K562 (cell line): Measurements from ENCODE around the gene HPSE2. TPM values are rescaled to one million over a fixed set of nuclear protein-coding genes. Genes with fewer than 3 reads are reported as not detected.

ENCODE experiments used
- BCL6 ChIP-seq: fragments of 250-450 bp; sonication (Bioruptor Pico); IDR thresholded peaks from 2 replicates; pipeline ENCODE4 v1.4.0; 2020
- CBX2 ChIP-seq: fragments of 200-600 bp; sonication (generic); IDR thresholded peaks from one replicate; pipeline ENCODE4 v1.6.1; 2012; ENCODE audit warnings: mild to moderate bottlenecking, low read length, inconsistent platforms; ENCODE audit not compliant: insufficient read depth, poor library complexity, severe bottlenecking
- DPF2 ChIP-seq: fragments of 450-650 bp; IDR thresholded peaks from 2 replicates; pipeline ENCODE4 v1.6.1; 2016
- EP300 ChIP-seq: IDR thresholded peaks from 2 replicates; pipeline ENCODE4 v1.6.1; 2012; ENCODE audit warnings: low read length, improper control_type of control experiment
- ESRRB ChIP-seq: fragments of 250-450 bp; sonication (Bioruptor Pico); IDR thresholded peaks from 2 replicates; pipeline ENCODE4 v1.5.0; 2020; ENCODE audit warnings: mild to moderate bottlenecking, moderate library complexity, borderline replicate concordance
- FOXA3 ChIP-seq, 2 experiments: fragments of 450-650 bp in 1 of 2; sonication (generic) in 1 of 2; formaldehyde crosslinking; IDR thresholded peaks in 1 of 2; conservative IDR thresholded peaks in 1 of 2; 2 replicates each; pipeline versions ENCODE4 v1.4.0 to v1.8.0; 2020 to 2022; ENCODE audit warnings: mild to moderate bottlenecking in 2 of 2, missing genetic modification reagents in 1 of 2
- NR1H2 ChIP-seq: sonication (generic); formaldehyde crosslinking; IDR thresholded peaks from 2 replicates; pipeline ENCODE4 v1.4.0; 2020; ENCODE audit warnings: mild to moderate bottlenecking, missing genetic modification reagents
- TAF1 ChIP-seq: IDR thresholded peaks from 2 replicates; pipeline ENCODE4 v1.6.1; 2011; ENCODE audit warnings: mild to moderate bottlenecking, low read length, moderate library complexity; ENCODE audit not compliant: insufficient read depth, control insufficient read depth, severe bottlenecking; ENCODE audit errors: extremely low read depth
- TEAD1 ChIP-seq, 2 experiments: fragments of 450-650 bp in 1 of 2; sonication (generic) in 1 of 2; formaldehyde crosslinking; IDR thresholded peaks; 2 replicates each; pipeline versions ENCODE4 v1.4.0 to v1.8.0; 2020 to 2022; ENCODE audit warnings: mild to moderate bottlenecking in 2 of 2, missing genetic modification reagents in 1 of 2
- ZBTB40 ChIP-seq, 2 experiments: fragments of 450-650 bp in 1 of 2; sonication (generic) in 1 of 2; formaldehyde crosslinking in 1 of 2; IDR thresholded peaks; 2 replicates each; pipeline versions ENCODE4 v1.7.1 to v1.9.0; 2016 to 2022; ENCODE audit warnings: inconsistent platforms in 1 of 2, mild to moderate bottlenecking in 1 of 2, missing genetic modification reagents in 1 of 2
- ZC3H11A ChIP-seq: IDR thresholded peaks from 2 replicates; pipeline ENCODE4 v1.6.1; 2012; ENCODE audit warnings: low read depth, low read length, improper control_type of control experiment
- ZFP1 ChIP-seq: fragments of 450-650 bp; formaldehyde crosslinking; IDR thresholded peaks from 2 replicates; pipeline ENCODE4 v1.4.0; 2020; ENCODE audit warnings: mild to moderate bottlenecking, mixed read lengths
- ZNF124 ChIP-seq: sonication (generic); formaldehyde crosslinking; IDR thresholded peaks from 2 replicates; pipeline ENCODE4 v1.8.1; 2022; ENCODE audit warnings: missing genetic modification reagents
- ZNF143 ChIP-seq: sonication (generic); formaldehyde crosslinking; IDR thresholded peaks from 2 replicates; pipeline ENCODE4 v1.9.0; 2022; ENCODE audit warnings: mild to moderate bottlenecking, missing genetic modification reagents
- polyA plus RNA-seq, 8 experiments: library from polyadenylated mRNA; depleted of rRNA in 4 of 8; stranded (reverse) in 5 of 8; unstranded in 3 of 8; fragments of >200 nt; fragmentation: Nextera tagmentation in 2 of 8; fragmentation: Illumina TruSeq in 1 of 8; extraction: Ambion mirVana in 2 of 8; extraction: Trizol in 1 of 8; gene quantifications; 2 replicates each; pipeline versions ENCODE4 v1.2.1 to v1.2.3, GENCODE V29; 2011 to 2014; ENCODE audit warnings: inconsistent platforms in 1 of 8, missing spikeins in 1 of 8
- total RNA-seq, 7 experiments: library from RNA; depleted of rRNA in 6 of 7; stranded (reverse); fragments of >200 nt in 6 of 7; fragmentation: Illumina TruSeq in 2 of 7; extraction: Trizol in 2 of 7; gene quantifications; 2 replicates each; pipeline versions ENCODE4 v1.2.1 to v1.2.3, GENCODE V29; 2011 to 2021; ENCODE audit warnings: low replicate concordance in 1 of 7
- TF ChIP-seq, protein P1 (sequence below): fragments of 450-650 bp; IDR thresholded peaks from 2 replicates; pipeline ENCODE4 v1.6.1; 2018; ENCODE audit warnings: mild to moderate bottlenecking, low read depth; ENCODE audit not compliant: partially characterized antibody
- TF ChIP-seq, protein P2 (sequence below): fragments of 250-450 bp; sonication (Bioruptor Pico); IDR thresholded peaks from 2 replicates; pipeline ENCODE4 v1.8.0; 2022; ENCODE audit warnings: moderate library complexity, mild to moderate bottlenecking, inconsistent platforms

HPSE2 gene
- total and polyA plus RNA-seq, 9 of the 15 experiments (the other 6 are each of a cell fraction or from before 2014, with no cell fraction given): 0.03 to 0.10 (median 0.04) TPM; not detected in 2

- TF ChIP-seq ZBTB40 (IDR thresholded peaks at IDR 0.05) (no peak), ZBTB40 (CRISPR knock-in tag; IDR thresholded peaks at IDR 0.05) (no peak), NR1H2 (CRISPR knock-in tag) (no peak), TAF1 (peak; percentile 10), BCL6 (no peak), ZFP1 (CRISPR knock-in tag) (no peak), DPF2 (peak; percentile 97), ZNF124 (CRISPR knock-in tag) (no peak), ZNF143 (CRISPR knock-in tag) (no peak), FOXA3 (CRISPR knock-in tag; conservative IDR thresholded peaks at IDR 0.05 in 1 of 2, IDR thresholded peaks at IDR 0.05 in 1 of 2) (peak; percentile 89 to 93; a peak in 3 of 4 replicates), TEAD1 (CRISPR knock-in tag; IDR thresholded peaks at IDR 0.05) (peak; percentile 92 to 98), EP300 (peak; percentile 89), ESRRB (CRISPR knock-in tag) (no peak), CBX2 (no peak), ZC3H11A (no peak)
- TF ChIP-seq, protein P1, sequence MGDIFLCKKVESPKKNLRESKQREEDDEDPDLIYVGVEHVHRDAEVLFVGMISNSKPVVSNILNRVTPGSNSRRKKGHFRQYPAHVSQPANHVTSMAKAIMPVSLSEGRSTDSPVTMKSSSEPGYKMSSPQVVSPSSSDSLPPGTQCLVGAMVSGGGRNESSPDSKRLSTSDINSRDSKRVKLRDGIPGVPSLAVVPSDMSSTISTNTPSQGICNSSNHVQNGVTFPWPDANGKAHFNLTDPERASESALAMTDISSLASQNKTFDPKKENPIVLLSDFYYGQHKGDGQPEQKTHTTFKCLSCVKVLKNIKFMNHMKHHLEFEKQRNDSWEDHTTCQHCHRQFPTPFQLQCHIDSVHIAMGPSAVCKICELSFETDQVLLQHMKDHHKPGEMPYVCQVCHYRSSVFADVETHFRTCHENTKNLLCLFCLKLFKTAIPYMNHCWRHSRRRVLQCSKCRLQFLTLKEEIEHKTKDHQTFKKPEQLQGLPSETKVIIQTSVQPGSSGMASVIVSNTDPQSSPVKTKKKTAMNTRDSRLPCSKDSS: no peak
- TF ChIP-seq, protein P2, sequence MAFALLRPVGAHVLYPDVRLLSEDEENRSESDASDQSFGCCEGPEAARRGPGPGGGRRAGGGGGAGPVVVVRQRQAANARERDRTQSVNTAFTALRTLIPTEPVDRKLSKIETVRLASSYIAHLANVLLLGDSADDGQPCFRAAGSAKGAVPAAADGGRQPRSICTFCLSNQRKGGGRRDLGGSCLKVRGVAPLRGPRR: 0 out of 2 replicates have a peak, but pooled peaks have one; percentile 5
Observed at GRCh38 chr10:98460837-98461499, 774.7 kb downstream of the HPSE2 start (continued).
